IPS DF 4.7 (cell line): Measurements from ENCODE around the gene PRPF8.
"Not testable (repeated sequence)": the region's sequence is repeated elsewhere in the genome, so short reads cannot be mapped to it uniquely, and the experiment has no call there.

Experiments used
- DNase-seq: peaks from one replicate; pipeline ENCODE4 v3.0.0-alpha.2; 2013; ENCODE audit warnings: low spot score; ENCODE audit errors: extremely low read depth

PRPF8 gene

GRCh38 chr17:1690544-1691221 lies 6.0 kb upstream of the PRPF8 start:
- no peak for DNase-seq

GRCh38 chr17:1688405-1688804 lies 3.7 kb upstream of the PRPF8 start:
- DNase-seq: not testable (repeated sequence)

- DNase-seq: no peak
Observed at GRCh38 chr17:1686086-1686485, 1.4 kb upstream of the PRPF8 start.

GRCh38 chr17:1683459-1683858 lies 1.2 kb downstream of the PRPF8 start:
- no peak for DNase-seq

GRCh38 chr17:1676401-1676800 lies 8.3 kb downstream of the PRPF8 start:
- DNase-seq: no peak

- no peak for DNase-seq
Observed at GRCh38 chr17:1673041-1673785, 11.5 kb downstream of the PRPF8 start.

- DNase-seq: not testable (repeated sequence)
Observed at GRCh38 chr17:1663934-1664333, 20.7 kb downstream of the PRPF8 start.

GRCh38 chr17:1661045-1661444 lies 23.6 kb downstream of the PRPF8 start:
- no peak for DNase-seq

GRCh38 chr17:1658100-1658499 lies 26.6 kb downstream of the PRPF8 start:
- no peak for DNase-seq

GRCh38 chr17:1653735-1654134 lies 30.9 kb downstream of the PRPF8 start:
- no peak for DNase-seq

- DNase-seq: not testable (repeated sequence)
Observed at GRCh38 chr17:1652794-1653193, 31.9 kb downstream of the PRPF8 start.

GRCh38 chr17:1651559-1651844 lies 33.2 kb downstream of the PRPF8 start:
- DNase-seq: no peak

GRCh38 chr17:1650731-1651558 lies 33.7 kb downstream of the PRPF8 start:
- no peak for DNase-seq

- no peak for DNase-seq
Observed at GRCh38 chr17:1649844-1650501, 34.7 kb downstream of the PRPF8 start, which contains the start of gene RILP. Gene RILP (minus strand): TSS chr17:1649866. CDS start chr17:1649804, 62 bp downstream.

GRCh38 chr17:1648963-1649843 lies 35.5 kb downstream of the PRPF8 start:
- DNase-seq: no peak

GRCh38 chr17:1648173-1648962 lies 36.3 kb downstream of the PRPF8 start:
- DNase-seq: no peak

GRCh38 chr17:1647802-1648171 lies 36.9 kb downstream of the PRPF8 start:
- no peak for DNase-seq

- DNase-seq: no peak
Observed at GRCh38 chr17:1646199-1646875, 38.3 kb downstream of the PRPF8 start.
